Endothelial cell of umbilical vein (primary cell): ENCODE measurements around the gene PLCB4. TPM values are rescaled to one million over a fixed set of nuclear protein-coding genes. Genes with fewer than 3 reads are reported as not detected.

Experiments
- BruUV-seq: library from RNA; stranded (reverse); fragments of 400-500 nt; replicated peaks from 2 replicates; lab custom pipeline; 2021; lab: Mats Ljungman, UMichigan
- CTCF ChIA-PET: fragments of 300-600, 350-600 bp; sonication (Branson Sonifier 250); formaldehyde crosslinking; loops from one replicate; lab custom pipeline; 2021; ENCODE audit warnings: antibody characterized with exemption, inconsistent platforms; lab: Charles Lee
- POLR2A ChIA-PET: fragments of 300-600, 350-600 bp; sonication (Branson Sonifier 250); formaldehyde crosslinking; loops from one replicate; lab custom pipeline; 2021; ENCODE audit warnings: antibody characterized with exemption, inconsistent platforms; lab: Charles Lee
- DNase-seq: peaks from one replicate; pipeline ENCODE4 v3.0.0-alpha.2; 2011; ENCODE audit warnings: low read depth, low spot score
- FAIRE-seq: peaks from 2 replicates; lab custom pipeline; 2011; peaks lifted over from hg19 to GRCh38; lab: Jason Lieb, UNC
- H2AFZ ChIP-seq: 2 replicates; pipeline ENCODE4 v1.6.0; 2012; ENCODE audit warnings: low read depth, low read length, control low read depth, inconsistent platforms
- H3K27ac ChIP-seq: 2 replicates; pipeline ENCODE4 v1.5.1; 2011; ENCODE audit warnings: low read depth, mild to moderate bottlenecking, control low read depth, low read length, moderate library complexity; ENCODE audit not compliant: insufficient read depth
- H3K27me3 ChIP-seq, 2 experiments: 2 replicates each; pipeline versions ENCODE4 v1.6.0 to v1.6.1; 2011; ENCODE audit warnings: low read length in 2 of 2, mixed read lengths in 1 of 2; ENCODE audit not compliant: control insufficient read depth in 2 of 2, insufficient read depth in 2 of 2
- H3K36me3 ChIP-seq, 2 experiments: 2 replicates in 1 of 2; 3 replicates in 1 of 2; pipeline ENCODE4 v1.5.1; 2011; ENCODE audit warnings: low read length in 2 of 2, mild to moderate bottlenecking in 1 of 2, moderate library complexity in 1 of 2; ENCODE audit not compliant: control insufficient read depth in 2 of 2, insufficient read depth in 2 of 2; ENCODE audit errors: extremely low read depth in 1 of 2
- H3K4me1 ChIP-seq: 3 replicates; pipeline ENCODE4 v1.5.1; 2011; ENCODE audit warnings: mild to moderate bottlenecking, low read length; ENCODE audit not compliant: control insufficient read depth, insufficient read depth; ENCODE audit errors: extremely low read depth
- H3K4me2 ChIP-seq: 2 replicates; pipeline ENCODE4 v1.6.1; 2011; ENCODE audit warnings: low read length, control low read depth, mixed read lengths; ENCODE audit not compliant: insufficient read depth
- H3K4me3 ChIP-seq, 3 experiments: fragments of 200-600 bp in 1 of 3; sonication (generic), shearing (Covaris generic) in 1 of 3; replicated peaks in 1 of 3; 2 replicates each; pipeline ENCODE4 v1.5.1; 2011 to 2016; ENCODE audit warnings: control low read depth in 3 of 3, low read length in 3 of 3, mild to moderate bottlenecking in 2 of 3, inconsistent platforms in 1 of 3, low read depth in 1 of 3, moderate library complexity in 1 of 3; ENCODE audit not compliant: insufficient read depth in 1 of 3
- H3K79me2 ChIP-seq: 2 replicates; pipeline ENCODE4 v1.6.0; 2012; ENCODE audit warnings: low read length, inconsistent platforms; ENCODE audit not compliant: control insufficient read depth, insufficient read depth
- H3K9ac ChIP-seq: replicated peaks from 2 replicates; pipeline ENCODE3; 2011; ENCODE audit warnings: low read length, control low read depth; ENCODE audit not compliant: insufficient read depth; ENCODE audit errors: extremely low read depth
- H3K9me1 ChIP-seq: replicated peaks from 3 replicates; pipeline ENCODE4 v1.6.0; 2011; ENCODE audit warnings: mild to moderate bottlenecking, low read length; ENCODE audit not compliant: control insufficient read depth, insufficient read depth; ENCODE audit errors: extremely low read depth
- H3K9me3 ChIP-seq: replicated peaks from 2 replicates; pipeline ENCODE4 v1.5.1; 2012; ENCODE audit warnings: low read length, inconsistent platforms; ENCODE audit not compliant: control insufficient read depth, insufficient read depth
- H4K20me1 ChIP-seq: replicated peaks from 2 replicates; pipeline ENCODE3; 2011; ENCODE audit warnings: mild to moderate bottlenecking, low read length; ENCODE audit not compliant: control insufficient read depth, insufficient read depth; ENCODE audit errors: extremely low read depth
- EZH2 ChIP-seq: IDR thresholded peaks from 2 replicates; pipeline ENCODE4 v1.6.1; 2012; ENCODE audit warnings: borderline replicate concordance, low read depth, mild to moderate bottlenecking, moderate library complexity, low read length, inconsistent platforms; ENCODE audit not compliant: severe bottlenecking
- FOS ChIP-seq: IDR thresholded peaks from 2 replicates; pipeline ENCODE4 v1.6.1; 2011; ENCODE audit warnings: mild to moderate bottlenecking, low read length, moderate library complexity, borderline replicate concordance; ENCODE audit not compliant: insufficient read depth
- GATA2 ChIP-seq: IDR thresholded peaks from 2 replicates; pipeline ENCODE4 v1.7.0; 2011; ENCODE audit warnings: low read depth, mild to moderate bottlenecking, moderate library complexity, mixed read lengths, low read length; ENCODE audit not compliant: insufficient read length, insufficient read depth
- JUN ChIP-seq: IDR thresholded peaks from 2 replicates; pipeline ENCODE4 v1.6.1; 2011; ENCODE audit warnings: borderline replicate concordance, low read depth; ENCODE audit not compliant: insufficient read length, insufficient read depth
- MYC ChIP-seq: IDR thresholded peaks from one replicate; pipeline ENCODE4 v1.6.1; 2011; ENCODE audit warnings: mild to moderate bottlenecking, low read depth, low read length
- POLR2A ChIP-seq: IDR thresholded peaks from 2 replicates; pipeline ENCODE4 v1.6.1; 2012; ENCODE audit warnings: low read depth, mild to moderate bottlenecking, control low read depth, low read length
- POLR2AphosphoS5 ChIP-seq: IDR thresholded peaks from 2 replicates; pipeline ENCODE4 v1.6.1; 2012; ENCODE audit warnings: low read depth, mild to moderate bottlenecking, control low read depth, low read length, moderate library complexity; ENCODE audit not compliant: insufficient read depth
- dilution Hi-C: fragments of 300-500 bp; cut with MboI; formaldehyde crosslinking; loops from one replicate; pipeline ENCODE4 v1.15.0; 2019; ENCODE audit warnings: low sequenced_read_pairs; ENCODE audit not compliant: extremely low pct_ligation_motif_present
- intact Hi-C: fragments of 100-400 bp; cut with micrococcal nuclease; formaldehyde crosslinking; loops from one replicate; pipeline ENCODE4 v1.10.0; 2022
- polyA plus RNA-seq, 4 experiments: library from polyadenylated mRNA; depleted of rRNA in 3 of 4; stranded (reverse) in 3 of 4; unstranded in 1 of 4; fragments of >200 nt; gene quantifications; 2 replicates each; pipeline versions ENCODE4 v1.2.1 to v1.2.3, GENCODE V29; 2011 to 2012; ENCODE audit warnings: missing spikeins in 1 of 4
- total RNA-seq: library from RNA; stranded (reverse); gene quantifications from 2 replicates; pipeline ENCODE4 v1.2.3, GENCODE V29; 2021
- TF ChIP-seq, protein P1 (sequence below): IDR thresholded peaks from 2 replicates; pipeline ENCODE4 v1.6.1; 2011; ENCODE audit not compliant: insufficient read depth, insufficient read length
- TF ChIP-seq, protein P2 (sequence below), 2 donors: IDR thresholded peaks; 1 replicate in 1 of 2; 2 replicates in 1 of 2; pipeline ENCODE4 v1.5.1; 2011; ENCODE audit warnings: low read length in 2 of 2, mild to moderate bottlenecking in 2 of 2, moderate library complexity in 2 of 2, control low read depth in 1 of 2, inconsistent platforms in 1 of 2, low read depth in 1 of 2; ENCODE audit not compliant: insufficient read depth in 1 of 2; ENCODE audit errors: extremely low read depth in 1 of 2

The PLCB4 gene
- total and polyA plus RNA-seq, 2 donors (not counting 3 experiments of a cell fraction or from before 2014, with no cell fraction given) = 0.37 to 1.7 TPM

DNA sequence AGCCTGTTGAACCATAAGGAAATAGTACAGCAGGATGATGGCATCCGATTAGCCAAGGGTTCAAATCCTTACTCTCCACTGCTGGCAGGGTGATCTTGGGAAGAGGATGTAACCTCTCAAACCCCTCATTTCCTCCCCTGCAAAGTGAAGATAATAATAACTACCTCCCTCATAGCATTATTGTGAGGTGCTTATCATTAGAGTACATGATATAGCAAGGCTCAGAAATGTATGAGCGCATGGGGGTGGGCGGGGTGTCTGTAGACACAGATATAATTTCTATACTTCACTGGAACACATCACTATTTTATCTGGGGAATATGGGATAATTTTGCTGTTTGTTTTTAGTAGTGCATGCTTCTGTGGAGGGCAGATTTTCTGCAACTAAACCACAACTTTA is 355.7 kb downstream of the PLCB4 start:
- FAIRE-seq (no peak), DNase-seq (no peak)
- H4K20me1 ChIP-seq = no peaks in the 10 kb centered on the region
- ChIA-PET POLR2A (no interaction called here), CTCF (interaction anchor here (2.9 to 3.1 kb wide), 2 partner anchors 16 to 185 kb away, joined by 12 to 13 read pairs; no protein-coding TSS in a partner anchor)
- H3K9me3 ChIP-seq = no peaks in the 10 kb centered on the region
- H3K27ac ChIP-seq = no peak overlapping the region
- intact Hi-C loops (no loop called here), dilution Hi-C loops (no loop called here)
- no peak overlapping the region for H2AFZ ChIP-seq
- H3K9me1 ChIP-seq = no peaks in the 10 kb centered on the region
- no peak overlapping the region for H3K4me3 ChIP-seq
- H3K27me3 ChIP-seq = no peaks in the 10 kb centered on the region
- no peak overlapping the region for H3K9ac ChIP-seq
- no peak overlapping the region for H3K4me2 ChIP-seq
- no peaks in the 10 kb centered on the region for H3K79me2 ChIP-seq
- no peak for TF ChIP-seq FOS
- H3K4me1 ChIP-seq = no peaks in the 10 kb centered on the region
- H3K36me3 ChIP-seq = no peaks in the 10 kb centered on the region
- BruUV-seq = no TSS peak

DNA sequence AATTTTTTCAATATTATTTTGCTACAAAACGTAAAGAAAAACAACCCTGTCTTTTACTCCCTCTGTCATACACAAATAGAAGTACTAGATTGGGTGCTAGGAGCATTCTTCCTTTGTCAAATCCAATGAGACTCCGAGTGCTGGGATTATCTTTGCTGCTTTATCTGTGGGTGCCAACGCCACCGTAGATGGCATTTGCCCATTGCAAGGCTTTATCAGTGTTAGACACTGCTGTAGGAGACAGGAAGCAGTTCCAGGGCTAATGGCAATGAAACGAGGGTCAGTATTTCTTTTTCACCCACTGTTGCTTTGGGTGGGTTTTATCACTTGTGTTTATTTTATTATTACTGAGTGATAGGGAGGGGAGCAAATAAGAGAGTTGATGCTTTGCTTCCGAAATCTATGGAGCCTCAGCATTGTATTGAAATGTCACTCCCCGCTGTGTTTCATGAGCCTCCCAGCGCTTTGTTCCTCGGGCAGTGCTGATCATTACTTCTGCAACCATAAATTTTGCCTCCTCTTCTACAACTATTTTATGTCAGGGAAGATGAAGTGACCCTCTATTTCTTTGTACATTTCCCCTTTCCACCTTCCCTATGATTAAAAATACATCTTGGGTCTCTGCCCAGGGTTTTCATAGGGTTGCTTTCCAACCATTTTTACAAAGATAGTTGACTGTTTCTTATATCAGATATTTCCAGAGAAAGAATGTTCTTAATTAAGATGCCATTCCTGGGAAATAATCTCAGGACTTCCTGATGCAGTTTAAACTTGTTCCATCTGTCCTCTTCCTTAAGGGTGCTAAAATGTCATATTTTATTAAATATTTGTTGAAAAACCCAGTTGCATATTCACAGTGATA is 358.8 kb downstream of the PLCB4 start:
- Histone ChIP-seq H3K9me1 (no peaks in the 10 kb centered on the region), H3K27ac (no peak overlapping the region), H3K4me2 (no peak overlapping the region), H2AFZ (no peak overlapping the region), H3K36me3 (no peaks in the 10 kb centered on the region), H3K79me2 (no peaks in the 10 kb centered on the region), H3K4me1 (no peaks in the 10 kb centered on the region), H3K9ac (no peak overlapping the region), H3K9me3 (no peaks in the 10 kb centered on the region), H4K20me1 (no peaks in the 10 kb centered on the region), H3K4me3 (no peak overlapping the region), H3K27me3 (no peaks in the 10 kb centered on the region)
- no peak for TF ChIP-seq POLR2AphosphoS5
- TF ChIP-seq FOS = no peak
- no peak for TF ChIP-seq POLR2A
- TF ChIP-seq, protein P1, sequence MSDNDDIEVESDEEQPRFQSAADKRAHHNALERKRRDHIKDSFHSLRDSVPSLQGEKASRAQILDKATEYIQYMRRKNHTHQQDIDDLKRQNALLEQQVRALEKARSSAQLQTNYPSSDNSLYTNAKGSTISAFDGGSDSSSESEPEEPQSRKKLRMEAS = no peak
- TF ChIP-seq, protein P2, sequence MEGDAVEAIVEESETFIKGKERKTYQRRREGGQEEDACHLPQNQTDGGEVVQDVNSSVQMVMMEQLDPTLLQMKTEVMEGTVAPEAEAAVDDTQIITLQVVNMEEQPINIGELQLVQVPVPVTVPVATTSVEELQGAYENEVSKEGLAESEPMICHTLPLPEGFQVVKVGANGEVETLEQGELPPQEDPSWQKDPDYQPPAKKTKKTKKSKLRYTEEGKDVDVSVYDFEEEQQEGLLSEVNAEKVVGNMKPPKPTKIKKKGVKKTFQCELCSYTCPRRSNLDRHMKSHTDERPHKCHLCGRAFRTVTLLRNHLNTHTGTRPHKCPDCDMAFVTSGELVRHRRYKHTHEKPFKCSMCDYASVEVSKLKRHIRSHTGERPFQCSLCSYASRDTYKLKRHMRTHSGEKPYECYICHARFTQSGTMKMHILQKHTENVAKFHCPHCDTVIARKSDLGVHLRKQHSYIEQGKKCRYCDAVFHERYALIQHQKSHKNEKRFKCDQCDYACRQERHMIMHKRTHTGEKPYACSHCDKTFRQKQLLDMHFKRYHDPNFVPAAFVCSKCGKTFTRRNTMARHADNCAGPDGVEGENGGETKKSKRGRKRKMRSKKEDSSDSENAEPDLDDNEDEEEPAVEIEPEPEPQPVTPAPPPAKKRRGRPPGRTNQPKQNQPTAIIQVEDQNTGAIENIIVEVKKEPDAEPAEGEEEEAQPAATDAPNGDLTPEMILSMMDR (IDR thresholded peaks at IDR 0.05; ENCODE audit: extremely low read depth in 1 of 2, insufficient read depth in 1 of 2, low read depth in 1 of 2, low read length in 2 of 2) = no peak
- TF ChIP-seq JUN = no peak
- no peak for TF ChIP-seq MYC
- no peak for TF ChIP-seq GATA2
- no peak for TF ChIP-seq EZH2
- DNase-seq = no peak
- no peak for FAIRE-seq
- CTCF ChIA-PET = no interaction called here
- BruUV-seq = no TSS peak
- dilution Hi-C loops = no loop called here
- intact Hi-C loops = no loop called here
- POLR2A ChIA-PET = no interaction called here
